Stimulated activated CD4-positive, alpha-beta T cell treated with anti-CD3 and anti-CD28 coated beads, TNF-alpha, amount 100 ng/mL, for 4 hours (primary cell): ENCODE results near the gene MARCHF6.
"Not testable (repeated sequence)": the region's sequence is repeated elsewhere in the genome, so short reads cannot be mapped to it uniquely, and the experiment has no call there.

Experiments
- DNase-seq, 3 experiments: peaks; one replicate each; pipeline ENCODE4 v3.0.0-alpha.2; 2020; ENCODE audit warnings: low read depth in 3 of 3

MARCHF6 gene

GRCh38 chr5:10324518-10325370 lies 28.8 kb upstream of the MARCHF6 start:
- no peak for DNase-seq

- no peak for DNase-seq
Observed at GRCh38 chr5:10328323-10328722, 25.2 kb upstream of the MARCHF6 start.

GRCh38 chr5:10329446-10329819 lies 24.1 kb upstream of the MARCHF6 start:
- no peak for DNase-seq

- DNase-seq = no peak
Observed at GRCh38 chr5:10329820-10330481, 23.5 kb upstream of the MARCHF6 start.

GRCh38 chr5:10330511-10331230 lies 22.8 kb upstream of the MARCHF6 start:
- DNase-seq = no peak

- DNase-seq = no peak
Observed at GRCh38 chr5:10331341-10331796, 22.1 kb upstream of the MARCHF6 start.

GRCh38 chr5:10332301-10332700 lies 21.2 kb upstream of the MARCHF6 start:
- no peak for DNase-seq

- DNase-seq = no peak
Observed at GRCh38 chr5:10333154-10334006, 20.1 kb upstream of the MARCHF6 start.

GRCh38 chr5:10334831-10335230 lies 18.7 kb upstream of the MARCHF6 start:
- no peak for DNase-seq

GRCh38 chr5:10335711-10336470 lies 17.6 kb upstream of the MARCHF6 start:
- no peak for DNase-seq

GRCh38 chr5:10337107-10337506 lies 16.4 kb upstream of the MARCHF6 start:
- DNase-seq = no peak

- DNase-seq = no peak
Observed at GRCh38 chr5:10337986-10338385, 15.5 kb upstream of the MARCHF6 start.

GRCh38 chr5:10338686-10339057 lies 14.8 kb upstream of the MARCHF6 start:
- DNase-seq = no peak

- no peak for DNase-seq
Observed at GRCh38 chr5:10339058-10339811, 14.3 kb upstream of the MARCHF6 start.

GRCh38 chr5:10339958-10340357 lies 13.5 kb upstream of the MARCHF6 start:
- DNase-seq = no peak

GRCh38 chr5:10343486-10343885 lies 10.0 kb upstream of the MARCHF6 start:
- no peak for DNase-seq

GRCh38 chr5:10344461-10345106 lies 8.9 kb upstream of the MARCHF6 start:
- not testable (repeated sequence) for DNase-seq

- DNase-seq = no peak
Observed at GRCh38 chr5:10348258-10348657, 5.2 kb upstream of the MARCHF6 start.

- DNase-seq = no peak
Observed at GRCh38 chr5:10351199-10351905, 2.1 kb upstream of the MARCHF6 start.
